DMS79 treated with DMSO at 0.1 percent for 48 hours (cell line): ENCODE results near the gene AP3D1.

Experiments
- DNase-seq: peaks from one replicate; lab custom pipeline; 2025; lab: John Stamatoyannopoulos, UW

The AP3D1 gene

DNA sequence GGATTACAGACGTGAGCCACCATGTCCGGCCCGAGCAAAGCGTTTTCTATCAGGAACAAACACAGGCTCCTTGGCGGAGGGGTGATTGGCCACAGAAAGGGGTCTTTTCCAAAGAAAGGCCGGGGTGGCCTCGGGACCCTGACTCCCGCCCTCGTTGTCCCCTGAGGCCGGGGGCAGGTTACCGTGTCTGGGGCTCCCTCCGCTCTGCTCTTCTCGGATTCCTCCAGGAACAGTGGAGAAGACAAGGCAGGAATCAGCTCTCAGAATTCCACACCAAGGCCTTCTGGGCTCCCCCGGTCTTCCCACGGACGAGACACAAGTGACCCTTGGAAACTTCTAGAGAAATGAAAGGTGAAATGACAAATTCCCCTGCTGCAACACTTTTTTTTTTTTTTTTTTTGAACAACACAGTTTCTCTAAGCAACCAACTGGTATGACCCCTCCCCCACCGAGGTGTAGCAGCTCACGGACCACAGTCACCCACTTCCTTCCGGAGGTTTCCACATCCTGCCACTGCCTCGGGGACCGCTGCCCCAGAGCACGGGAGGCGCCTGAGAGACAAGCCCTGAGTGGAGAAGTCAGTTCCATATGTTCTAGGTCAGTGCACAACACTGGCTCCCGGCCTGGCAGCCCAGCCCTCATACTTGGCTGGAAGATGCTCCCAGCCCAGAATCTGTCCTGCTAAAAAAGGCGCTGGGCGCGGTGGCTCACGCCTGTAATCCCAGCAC, 66.2 kb downstream of the AP3D1 start:
- no peak for DNase-seq

DNA sequence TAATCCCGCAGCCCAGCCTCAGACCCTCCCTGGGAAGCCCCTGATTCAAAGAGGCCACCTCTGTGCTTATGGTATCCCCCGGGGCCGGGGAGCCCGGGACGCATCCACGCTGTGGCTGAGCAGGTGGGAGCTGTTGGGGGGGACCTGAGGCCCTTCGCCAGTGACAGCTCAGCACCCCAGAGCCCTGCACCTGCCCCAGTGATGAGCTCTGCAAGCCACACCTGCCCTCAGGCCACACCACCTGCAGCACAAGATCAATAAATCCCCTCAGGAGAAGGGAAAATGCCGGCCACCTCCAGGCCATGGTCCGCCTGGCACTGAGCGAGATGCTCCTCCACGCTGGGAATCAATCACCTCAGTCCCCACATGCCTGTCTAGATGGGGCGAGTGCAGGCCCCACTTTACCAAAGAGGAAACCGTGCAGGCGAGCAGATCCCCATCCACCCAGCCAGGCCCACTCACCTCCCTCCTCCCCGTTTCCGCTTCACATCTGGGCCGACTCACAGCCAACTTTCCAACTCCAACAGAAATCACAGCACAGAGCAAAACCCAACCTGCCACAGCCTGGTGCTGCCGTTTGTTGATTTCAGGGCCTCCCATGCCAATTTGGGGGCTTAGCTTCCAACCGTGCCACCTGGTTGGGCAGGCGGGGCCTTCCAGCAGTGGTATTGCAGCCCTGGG, 68.1 kb downstream of the AP3D1 start:
- DNase-seq, result no peak

DNA sequence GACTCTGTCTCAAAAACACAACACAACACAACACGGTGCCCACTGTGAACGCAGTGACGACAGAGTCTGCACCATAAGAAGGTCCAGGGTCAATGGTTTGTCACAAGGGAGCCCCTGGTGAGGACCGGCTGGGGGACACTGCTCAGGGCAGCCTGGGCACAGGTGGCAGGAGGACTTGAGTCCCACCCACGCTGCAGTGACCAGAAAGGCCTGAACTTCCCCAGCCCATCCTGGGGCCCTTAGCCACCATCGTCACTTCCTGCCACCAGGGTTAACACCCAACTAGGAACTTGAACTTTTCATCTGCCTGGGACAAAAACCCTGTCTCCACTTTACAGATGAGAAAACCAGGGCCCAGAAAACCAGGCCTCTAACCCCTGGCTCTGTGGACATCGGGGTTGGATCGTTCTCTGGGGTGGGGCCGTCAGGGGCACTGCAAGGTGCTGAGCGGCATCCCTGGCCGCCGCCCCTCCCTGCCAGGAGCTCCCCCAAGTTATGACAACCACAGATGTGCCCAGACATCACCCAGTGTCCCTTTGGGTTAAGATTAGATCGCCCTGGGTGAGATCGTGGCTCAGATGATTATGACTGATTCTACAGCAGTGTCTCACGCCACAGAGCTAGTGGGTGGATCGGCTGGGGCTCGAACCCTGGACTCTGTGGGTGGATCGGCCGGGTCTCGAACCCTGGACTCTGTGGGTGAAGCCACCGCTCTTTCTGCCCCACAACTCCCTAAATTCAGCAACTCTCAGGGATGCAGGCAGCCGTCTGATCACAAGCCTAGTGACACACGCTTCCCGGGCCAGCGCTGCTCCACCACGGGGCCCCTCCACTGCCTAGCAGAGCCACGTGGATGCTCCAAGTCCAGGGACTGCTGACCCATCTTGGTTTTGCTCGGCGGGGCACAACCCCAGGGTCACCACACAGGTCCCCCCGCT, 69.2 kb downstream of the AP3D1 start:
- no peak for DNase-seq

- DNase-seq, result no peak
These were observed 70.9 kb downstream of the AP3D1 start for GRCh38 chr19:2080336-2080988.

DNA sequence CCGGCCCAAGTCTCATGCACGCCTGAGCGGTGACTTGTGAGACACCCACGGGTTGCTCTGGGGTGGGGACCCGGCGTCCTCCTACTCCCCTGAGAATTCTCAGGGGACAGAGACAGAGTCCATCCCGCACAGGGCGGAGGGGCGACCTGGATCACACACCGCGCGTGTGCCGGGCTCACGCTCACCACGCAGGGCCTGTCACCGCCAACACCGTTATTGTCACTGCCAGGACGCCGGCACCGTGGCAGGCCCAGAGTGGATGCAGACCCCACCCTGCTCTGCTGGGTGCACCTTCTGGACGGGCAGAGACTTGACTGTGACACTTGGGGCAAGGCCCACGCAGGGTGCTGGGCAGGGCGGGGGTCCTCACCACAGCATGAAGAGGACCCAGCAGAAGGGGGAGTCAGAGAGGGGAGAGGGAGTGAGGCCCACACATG, 71.5 kb downstream of the AP3D1 start:
- DNase-seq, result no peak

DNA sequence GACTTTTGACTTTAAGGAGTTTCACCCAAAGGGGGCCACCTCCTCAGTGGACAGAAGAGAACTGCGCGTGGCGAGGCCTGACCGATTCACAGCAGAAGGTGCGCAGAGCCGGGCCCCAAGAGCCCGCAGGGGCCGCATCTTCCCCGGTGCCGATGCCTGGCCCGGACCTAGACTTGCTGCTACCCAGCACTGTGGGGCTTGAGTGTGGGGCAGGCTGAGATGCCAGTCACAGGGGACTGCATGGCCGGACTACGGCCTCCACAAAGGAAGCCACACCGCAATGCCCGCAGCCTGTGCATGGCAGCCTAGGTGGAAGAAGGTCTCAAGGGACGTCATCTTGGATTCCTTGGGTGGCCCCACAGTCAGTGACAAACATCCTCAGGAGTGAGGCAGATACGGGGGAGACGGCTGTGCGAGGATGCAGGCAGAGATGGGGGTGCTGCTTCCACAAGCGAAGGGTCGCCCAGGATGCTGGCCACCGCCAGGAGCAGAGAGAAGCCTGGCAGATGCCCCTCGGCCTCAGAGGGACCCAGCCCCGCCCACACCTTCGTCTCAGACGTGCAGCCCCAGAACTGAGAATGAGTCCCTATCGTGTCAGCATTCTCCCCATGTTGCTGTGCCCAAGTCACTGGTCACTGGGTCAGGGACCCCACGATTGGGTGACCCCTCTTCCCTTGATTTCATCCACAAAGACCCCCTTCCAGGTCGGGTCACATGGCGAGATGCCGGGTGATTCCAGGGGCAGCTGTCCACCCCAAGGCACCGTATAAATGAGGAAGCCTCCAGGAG, 72.1 kb downstream of the AP3D1 start:
- no peak for DNase-seq

DNA sequence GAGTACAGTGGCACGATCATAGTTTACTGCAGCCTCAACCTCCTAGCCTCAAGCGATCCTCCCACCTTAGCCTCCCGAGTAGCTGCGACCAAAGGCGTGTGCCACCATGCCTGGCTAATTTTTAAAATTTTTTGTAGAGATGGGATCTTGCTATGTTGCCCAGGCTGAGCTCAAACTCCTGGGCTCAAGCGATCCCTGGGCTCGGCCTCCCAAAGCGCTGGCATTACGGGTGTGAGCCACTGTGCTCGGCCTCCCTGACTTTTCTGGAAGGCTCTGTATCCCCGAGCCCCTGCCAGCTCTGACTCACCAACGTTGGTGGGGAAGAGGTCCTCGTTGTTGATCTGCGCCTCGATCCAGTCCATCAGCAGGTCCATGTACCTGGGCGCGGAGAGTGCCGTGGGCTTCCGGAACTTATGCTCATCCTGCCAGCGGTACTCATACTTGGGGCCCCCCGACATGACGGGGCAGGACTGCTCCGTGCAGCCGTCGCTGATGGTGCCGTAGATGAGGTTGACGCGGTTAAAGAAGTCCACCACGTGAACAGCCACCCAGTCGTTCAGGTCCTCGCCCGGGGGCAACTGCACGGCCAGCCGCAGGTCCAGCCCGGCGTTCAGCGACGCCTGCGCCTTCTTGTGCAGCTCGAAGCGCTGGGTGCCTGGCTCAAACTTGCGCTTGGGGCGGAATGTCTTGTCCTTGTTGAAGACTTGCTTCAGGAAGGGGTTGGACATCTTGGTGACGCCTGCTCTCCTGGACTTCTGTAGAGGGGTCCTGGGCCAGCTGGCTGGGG, 73.3 kb downstream of the AP3D1 start:
- DNase-seq, result no peak

- no peak for DNase-seq
These were observed 74.0 kb downstream of the AP3D1 start for GRCh38 chr19:2077398-2077797.

- DNase-seq, result no peak
These were observed 74.8 kb downstream of the AP3D1 start for GRCh38 chr19:2076526-2076944.

- no peak for DNase-seq
These were observed 78.4 kb downstream of the AP3D1 start for GRCh38 chr19:2072757-2073551.

- DNase-seq, result no peak
These were observed 80.2 kb downstream of the AP3D1 start for GRCh38 chr19:2070986-2071673.

DNA sequence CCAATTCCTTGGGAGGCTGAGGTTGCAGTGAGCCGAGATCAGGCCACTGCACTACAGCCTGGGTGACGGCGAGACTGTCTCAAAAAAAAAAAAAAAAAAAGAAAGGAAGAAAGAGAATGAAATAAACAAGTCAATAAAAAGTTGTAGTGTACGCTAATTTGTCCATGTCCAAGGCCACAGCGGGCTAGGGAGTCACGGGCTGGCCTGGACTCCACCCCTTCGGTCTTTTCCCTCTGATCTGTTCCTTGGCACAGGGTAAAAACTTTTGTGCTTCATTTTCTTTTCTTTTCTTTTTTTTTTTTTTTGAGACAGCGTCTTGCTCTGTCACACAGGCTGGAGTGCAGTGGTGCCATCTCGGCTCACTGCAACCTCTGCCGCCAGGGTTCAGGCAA, 80.9 kb downstream of the AP3D1 start:
- DNase-seq, result no peak

DNA sequence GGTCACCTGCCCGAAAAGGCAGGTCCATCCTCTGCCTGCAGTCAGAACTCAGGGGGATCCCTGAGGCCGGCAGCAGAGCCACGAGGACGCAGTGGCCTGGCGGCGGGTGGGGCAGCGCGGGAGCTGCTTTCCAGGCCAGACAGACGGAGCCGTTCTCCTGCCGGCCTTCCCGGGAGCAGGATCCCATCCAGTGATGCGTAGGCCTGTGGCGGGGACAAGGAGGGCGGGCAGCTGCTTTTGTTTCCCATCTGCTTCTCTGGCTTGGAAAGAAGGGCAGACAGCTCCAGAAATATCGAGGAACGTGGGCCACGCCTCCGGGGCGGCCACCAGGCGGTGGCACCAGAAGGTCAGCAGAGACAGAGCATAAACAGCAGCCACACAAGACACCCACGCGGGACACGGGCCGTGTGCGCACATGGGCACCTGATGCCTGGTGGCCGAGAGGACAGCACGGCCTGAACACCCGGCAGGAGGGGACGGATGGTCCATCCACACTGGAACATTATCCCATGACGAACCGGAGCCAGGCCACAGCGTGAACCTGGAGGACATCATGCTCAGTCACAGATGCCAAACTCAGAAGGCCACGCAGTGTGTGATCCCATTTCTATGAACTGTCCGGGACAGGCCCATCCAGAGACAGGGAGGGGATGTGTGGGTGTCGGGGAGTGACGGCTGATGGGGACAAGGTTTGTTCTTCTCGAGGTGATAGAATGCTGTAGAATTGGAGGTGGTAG, 86.4 kb downstream of the AP3D1 start:
- no peak for DNase-seq

- no peak for DNase-seq
These were observed 87.0 kb downstream of the AP3D1 start for GRCh38 chr19:2064395-2064787.

GRCh38 chr19:2063824-2064223, 87.5 kb downstream of the AP3D1 start:
- no peak for DNase-seq

GRCh38 chr19:2062770-2063169, 88.6 kb downstream of the AP3D1 start:
- no peak for DNase-seq

DNA sequence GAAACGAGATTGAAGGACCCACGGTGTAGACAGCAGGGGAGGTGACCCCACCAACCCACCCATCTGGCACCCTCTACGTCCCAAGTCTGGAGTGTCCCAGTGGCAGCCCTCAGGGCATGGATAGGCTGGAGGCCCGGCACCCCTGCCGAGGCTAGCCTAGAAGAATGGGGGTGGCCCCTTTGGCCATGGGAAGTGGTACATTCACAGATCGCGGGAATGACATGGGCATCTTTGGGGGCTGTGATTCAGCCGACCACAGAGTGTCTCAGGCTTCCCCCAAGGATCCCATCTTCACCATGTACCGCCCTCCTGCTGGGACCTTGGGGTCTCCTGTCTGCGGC, 89.0 kb downstream of the AP3D1 start:
- DNase-seq, result no peak
